ENCODE measurements around the gene ACOT8. TPM values are rescaled to one million over a fixed set of nuclear protein-coding genes. Genes with fewer than 3 reads are reported as not detected.
A peak's percentile ranks its signal among the peaks of the same experiment; 100 is the strongest.

Gene ACOT8
- total RNA-seq, 4 donors from 2014 or later = 17.2 to 31.5 (median 23.5) TPM

GRCh38 chr20:45890985-45891983 lies 34.1 kb upstream of the ACOT8 start, which contains the start of the genes CTSA and NEURL2:
Gene CTSA (plus strand): TSS chr20:45891335. CDS start chr20:45891569, 234 bp downstream.
Gene NEURL2 (minus strand): TSS chr20:45891208. CDS start chr20:45890991, 217 bp downstream.
- intact Hi-C loops (cut with DNase I; ENCODE audit: low total_unique reads) = no loop called here
- H3K36me3 ChIP-seq = no peaks in the 10 kb centered on the region
- DNase-seq = peak; percentile 92 to 95
- H3K4me1 ChIP-seq = peaks cover 3 to 7% of the 10 kb centered on the region in 2 donors
- H3K9me3 ChIP-seq = no peaks in the 10 kb centered on the region
- peak within 1 kb of the TSS; percentile 87 to 92 for H3K27ac ChIP-seq
- TF ChIP-seq CTCF (IDR thresholded peaks at IDR 0.05) (peak in 1 of 4 experiments; percentile 25), POLR2A (IDR thresholded peaks at IDR 0.05) (peak; percentile 28 to 46)
- peak within 1 kb of the TSS; percentile 76 to 92 for H3K4me3 ChIP-seq
- H3K27me3 ChIP-seq = no peaks in the 10 kb centered on the region

GRCh38 chr20:45890077-45890984 lies 33.1 kb upstream of the ACOT8 start:
- Histone ChIP-seq H3K9me3 (no peaks in the 10 kb centered on the region), H3K36me3 (no peaks in the 10 kb centered on the region), H3K27me3 (no peaks in the 10 kb centered on the region), H3K4me1 (peaks cover 3 to 7% of the 10 kb centered on the region in 2 donors), H3K27ac (peak overlapping the region; percentile 87 to 92), H3K4me3 (peak overlapping the region; percentile 76 to 92)
- TF ChIP-seq POLR2A (IDR thresholded peaks at IDR 0.05) = no peak
- peak; percentile 68 to 76 (median 72) for TF ChIP-seq CTCF (IDR thresholded peaks at IDR 0.05)
- DNase-seq = peak; percentile 84 to 85
- intact Hi-C loops (cut with DNase I; ENCODE audit: low total_unique reads) = no loop called here

GRCh38 chr20:45888681-45889080 lies 31.5 kb upstream of the ACOT8 start:
- H3K36me3 ChIP-seq = no peaks in the 10 kb centered on the region
- no peak for TF ChIP-seq POLR2A (IDR thresholded peaks at IDR 0.05)
- no peak for TF ChIP-seq CTCF (IDR thresholded peaks at IDR 0.05)
- H3K4me3 ChIP-seq = no peak overlapping the region
- H3K9me3 ChIP-seq = no peaks in the 10 kb centered on the region
- DNase-seq = no peak
- H3K27ac ChIP-seq = no peak overlapping the region
- H3K4me1 ChIP-seq = peaks cover 3 to 7% of the 10 kb centered on the region in 2 donors
- intact Hi-C loops (cut with DNase I; ENCODE audit: low total_unique reads) = no loop called here
- no peaks in the 10 kb centered on the region for H3K27me3 ChIP-seq

- Histone ChIP-seq H3K9me3 (no peaks in the 10 kb centered on the region), H3K4me1 (peaks cover 3 to 7% of the 10 kb centered on the region in 2 donors), H3K27ac (no peak within 1 kb of the TSS), H3K27me3 (no peaks in the 10 kb centered on the region), H3K36me3 (no peaks in the 10 kb centered on the region), H3K4me3 (no peak within 1 kb of the TSS)
- DNase-seq = no peak
- intact Hi-C loops (cut with DNase I; ENCODE audit: low total_unique reads) = no loop called here
- TF ChIP-seq CTCF (IDR thresholded peaks at IDR 0.05) (no peak), POLR2A (IDR thresholded peaks at IDR 0.05) (no peak)
Observed at GRCh38 chr20:45887346-45887715, 30.1 kb upstream of the ACOT8 start, which contains the start of gene SPATA25. Gene SPATA25 (minus strand): TSS chr20:45887622. CDS start chr20:45887590, 32 bp downstream.
